ENCODE results near the gene BCL2L11. TPM values are rescaled to one million over a fixed set of nuclear protein-coding genes. Genes with fewer than 3 reads are reported as not detected.

Gene BCL2L11
- total RNA-seq, 6 experiments from 2014 or later: 0.67 to 0.95 (median 0.81) TPM

GRCh38 chr2:111192776-111193368 is 72.2 kb downstream of the BCL2L11 start:
- H3K4me1 Mint-ChIP-seq (ENCODE audit: low read depth): no peaks in the 10 kb centered on the region

GRCh38 chr2:111194835-111195621 is 74.3 kb downstream of the BCL2L11 start:
- TF ChIP-seq CTCF (IDR thresholded peaks at IDR 0.05): no peak
- Mint-ChIP-seq H3K36me3 (ENCODE audit: low read depth) (no peaks in the 10 kb centered on the region), H3K9me3 (no peaks in the 10 kb centered on the region), H3K27me3 (ENCODE audit: insufficient read depth) (no peaks in the 10 kb centered on the region; the same call in 1 of the 2 replicates), H3K4me1 (ENCODE audit: low read depth) (no peaks in the 10 kb centered on the region), H3K4me3 (no peak overlapping the region), H3K27ac (no peak overlapping the region)
- no peak for DNase-seq

More at GRCh38 chr2:111192776-111193368, 72.2 kb downstream of the BCL2L11 start:
- H3K27me3 Mint-ChIP-seq (ENCODE audit: insufficient read depth): no peaks in the 10 kb centered on the region; the same call in 1 of the 2 replicates
- H3K9me3 Mint-ChIP-seq: no peaks in the 10 kb centered on the region
- DNase-seq: no peak
- H3K27ac Mint-ChIP-seq: no peak overlapping the region
- TF ChIP-seq CTCF (IDR thresholded peaks at IDR 0.05): no peak
- no peak overlapping the region for H3K4me3 Mint-ChIP-seq
- H3K36me3 Mint-ChIP-seq (ENCODE audit: low read depth): no peaks in the 10 kb centered on the region

- TF ChIP-seq CTCF (IDR thresholded peaks at IDR 0.05): no peak
- H3K4me3 Mint-ChIP-seq: no peak overlapping the region
- H3K9me3 Mint-ChIP-seq: no peaks in the 10 kb centered on the region
- no peaks in the 10 kb centered on the region for H3K4me1 Mint-ChIP-seq (ENCODE audit: low read depth)
- no peak for DNase-seq
- H3K27me3 Mint-ChIP-seq (ENCODE audit: insufficient read depth): no peaks in the 10 kb centered on the region; the same call in 1 of the 2 replicates
- no peak overlapping the region for H3K27ac Mint-ChIP-seq
- no peaks in the 10 kb centered on the region for H3K36me3 Mint-ChIP-seq (ENCODE audit: low read depth)
These were observed 75.7 kb downstream of the BCL2L11 start for GRCh38 chr2:111196435-111196834.

GRCh38 chr2:111198701-111199100 is 78.0 kb downstream of the BCL2L11 start:
- Mint-ChIP-seq H3K36me3 (ENCODE audit: low read depth) (0 out of 2 replicates have a peak, but pooled peaks cover 4% of the 10 kb centered on the region), H3K4me3 (no peak overlapping the region), H3K27me3 (ENCODE audit: insufficient read depth) (no peaks in the 10 kb centered on the region; the same call in 1 of the 2 replicates), H3K4me1 (ENCODE audit: low read depth) (peaks cover 10% of the 10 kb centered on the region), H3K27ac (no peak overlapping the region), H3K9me3 (no peaks in the 10 kb centered on the region)
- no peak for DNase-seq
- TF ChIP-seq CTCF (IDR thresholded peaks at IDR 0.05): no peak

- Mint-ChIP-seq H3K4me3 (no peak overlapping the region), H3K27ac (no peak overlapping the region), H3K4me1 (ENCODE audit: low read depth) (peaks cover 10% of the 10 kb centered on the region), H3K9me3 (no peaks in the 10 kb centered on the region), H3K36me3 (ENCODE audit: low read depth) (peaks cover 9% of the 10 kb centered on the region; the same call in 1 of the 2 replicates), H3K27me3 (ENCODE audit: insufficient read depth) (no peaks in the 10 kb centered on the region; the same call in 1 of the 2 replicates)
- DNase-seq: no peak
- TF ChIP-seq CTCF (IDR thresholded peaks at IDR 0.05): no peak
These were observed 79.1 kb downstream of the BCL2L11 start for GRCh38 chr2:111199840-111200239.

Data from HFFc6 (cell line).